ENCODE data around the gene SRPK2.

The SRPK2 gene

DNA sequence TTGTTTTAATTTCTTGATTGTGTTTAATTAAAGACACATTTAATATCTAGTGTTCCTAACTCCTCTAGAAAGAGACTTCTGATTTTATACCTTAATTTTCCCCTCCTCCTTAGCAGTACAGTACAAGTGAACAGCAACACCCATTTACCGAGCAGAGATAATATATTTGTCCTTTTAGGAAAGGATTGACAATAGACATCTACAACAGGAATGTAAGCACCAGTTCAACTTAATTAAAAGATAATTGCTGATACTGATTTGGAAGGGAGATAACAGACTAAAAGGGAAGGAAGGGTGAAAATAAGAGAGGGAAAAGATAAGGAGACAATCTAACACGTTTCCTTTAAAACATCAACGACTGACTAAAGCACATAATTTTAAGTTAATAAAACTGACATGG is 119.3 kb downstream of the SRPK2 start:
- H3K4me3 ChIP-seq (ENCODE audit: low read length in 2 of 2) = peak overlapping the region in 1 of 2 donors; percentile 55
- H3K14ac ChIP-seq (ENCODE audit: low read length) = no peak overlapping the region
- H2BK15ac ChIP-seq (ENCODE audit: low read length) = no peak overlapping the region
- no peak overlapping the region for H3K4me2 ChIP-seq (ENCODE audit: insufficient read depth, low read length, poor library complexity, severe bottlenecking)
- H4K91ac ChIP-seq (ENCODE audit: low read depth, low read length, poor library complexity) = no peak overlapping the region
- H3K18ac ChIP-seq (ENCODE audit: low read length) = no peak overlapping the region
- no peaks in the 10 kb centered on the region for H3K9me3 ChIP-seq (replicated peaks in 1 of 2; ENCODE audit: control insufficient read depth in 2 of 2, insufficient read depth in 1 of 2, low read depth in 1 of 2, low read length in 2 of 2)
- WGBS, 2 donors (ENCODE audit: extremely low coverage in 2 of 2, insufficient read length in 2 of 2, insufficient replicate concordance in 1 of 2) = no CpG with 5 or more reads among the region's 3 CpGs
- H3K23ac ChIP-seq (ENCODE audit: low read depth, low read length, poor library complexity) = no peak overlapping the region
- H2AK5ac ChIP-seq (ENCODE audit: low read depth, low read length) = no peak overlapping the region
- peaks cover 3% of the 10 kb centered on the region for H3K79me1 ChIP-seq (ENCODE audit: low read depth, low read length)
- H2AFZ ChIP-seq (ENCODE audit: low read length) = peak overlapping the region; percentile 83
- H3K9ac ChIP-seq (ENCODE audit: low read depth, low read length, poor library complexity) = no peak overlapping the region
- H3K27me3 ChIP-seq (ENCODE audit: control insufficient read depth in 3 of 3, insufficient read depth in 3 of 3, low read depth in 1 of 3, low read length in 3 of 3) = no peaks in the 10 kb centered on the region
- H3K4me1 ChIP-seq (ENCODE audit: control insufficient read depth in 2 of 2, insufficient read depth in 1 of 2, low read depth in 1 of 2, low read length in 2 of 2) = peaks cover 3 to 13% of the 10 kb centered on the region in 2 donors
- no peak overlapping the region for H3K27ac ChIP-seq (replicated peaks; ENCODE audit: low read length)
- H2BK12ac ChIP-seq (ENCODE audit: low read length) = no peak overlapping the region
- H3K36me3 ChIP-seq (replicated peaks in 1 of 2; ENCODE audit: control insufficient read depth in 2 of 2, insufficient read depth in 2 of 2, low read length in 2 of 2) = no peaks in the 10 kb centered on the region
- H4K8ac ChIP-seq (ENCODE audit: low read depth, low read length) = no peak overlapping the region
- H3K4ac ChIP-seq (ENCODE audit: low read length) = no peak overlapping the region
- DNase-seq (ENCODE audit: low spot score) = no peak
- H2BK120ac ChIP-seq (ENCODE audit: low read depth, low read length) = no peak overlapping the region
- no peak overlapping the region for H2BK5ac ChIP-seq (ENCODE audit: low read length)

DNA sequence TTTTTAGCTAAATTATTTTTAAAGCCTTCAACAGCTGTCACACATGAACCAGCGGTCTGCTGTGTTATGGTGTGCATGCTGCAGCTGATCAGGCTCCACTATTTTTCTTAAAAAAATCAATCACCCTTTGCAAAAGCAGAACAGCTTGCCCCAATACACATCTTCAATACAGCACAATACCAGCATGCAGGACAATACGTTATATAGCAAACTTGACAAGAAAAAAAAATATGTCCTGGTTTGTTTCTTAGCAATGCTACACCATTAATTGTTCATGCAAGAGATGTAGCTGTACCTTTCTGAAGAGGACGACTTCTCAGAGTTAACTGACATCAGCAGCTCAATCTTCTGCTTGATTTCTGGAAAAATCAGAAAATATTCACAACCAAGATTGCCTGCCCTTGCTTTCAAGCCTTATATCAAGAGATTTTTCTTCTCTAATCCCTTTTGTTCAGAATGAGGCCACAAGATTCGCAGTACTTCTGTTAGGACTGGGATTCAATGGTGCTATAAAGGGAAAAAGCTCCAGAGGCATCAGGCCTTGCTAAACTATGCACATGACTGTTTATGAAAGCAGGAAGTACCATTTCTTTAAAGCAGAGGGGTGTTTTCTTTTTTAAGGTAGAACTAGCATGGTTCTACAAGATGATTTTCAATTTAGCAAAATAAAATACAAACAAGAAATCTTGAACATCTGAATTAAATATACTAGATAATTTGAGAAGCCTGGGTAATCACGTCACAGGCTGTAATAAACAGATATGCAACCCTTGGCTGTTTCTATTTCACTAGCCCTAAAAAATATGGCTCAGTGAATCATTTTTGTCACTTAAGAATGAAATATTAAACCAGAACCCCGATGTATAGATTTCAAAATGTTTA is 120.0 kb downstream of the SRPK2 start:
- Histone ChIP-seq H3K79me1 (ENCODE audit: low read depth, low read length) (peaks cover 2% of the 10 kb centered on the region), H3K14ac (ENCODE audit: low read length) (no peak overlapping the region), H3K4me1 (ENCODE audit: control insufficient read depth in 2 of 2, insufficient read depth in 1 of 2, low read depth in 1 of 2, low read length in 2 of 2) (peaks cover 3 to 13% of the 10 kb centered on the region in 2 donors), H2BK5ac (ENCODE audit: low read length) (no peak overlapping the region), H3K23ac (ENCODE audit: low read depth, low read length, poor library complexity) (no peak overlapping the region), H3K9me3 (replicated peaks in 1 of 2; ENCODE audit: control insufficient read depth in 2 of 2, insufficient read depth in 1 of 2, low read depth in 1 of 2, low read length in 2 of 2) (no peaks in the 10 kb centered on the region), H2BK120ac (ENCODE audit: low read depth, low read length) (no peak overlapping the region), H2BK15ac (ENCODE audit: low read length) (no peak overlapping the region), H4K91ac (ENCODE audit: low read depth, low read length, poor library complexity) (no peak overlapping the region), H3K18ac (ENCODE audit: low read length) (no peak overlapping the region), H2AFZ (ENCODE audit: low read length) (peak overlapping the region; percentile 83), H3K4me2 (ENCODE audit: insufficient read depth, low read length, poor library complexity, severe bottlenecking) (no peak overlapping the region), H4K8ac (ENCODE audit: low read depth, low read length) (no peak overlapping the region), H3K4ac (ENCODE audit: low read length) (no peak overlapping the region), H2AK5ac (ENCODE audit: low read depth, low read length) (no peak overlapping the region), H3K27ac (replicated peaks; ENCODE audit: low read length) (peak overlapping the region; percentile 37), H3K36me3 (replicated peaks in 1 of 2; ENCODE audit: control insufficient read depth in 2 of 2, insufficient read depth in 2 of 2, low read length in 2 of 2) (no peaks in the 10 kb centered on the region), H3K27me3 (ENCODE audit: control insufficient read depth in 3 of 3, insufficient read depth in 3 of 3, low read depth in 1 of 3, low read length in 3 of 3) (no peaks in the 10 kb centered on the region), H3K4me3 (ENCODE audit: low read length in 2 of 2) (peak overlapping the region in 1 of 2 donors; percentile 55), H2BK12ac (ENCODE audit: low read length) (no peak overlapping the region), H3K9ac (ENCODE audit: low read depth, low read length, poor library complexity) (no peak overlapping the region)
- no CpG with 5 or more reads among the region's 6 CpGs for WGBS, 2 donors (ENCODE audit: extremely low coverage in 2 of 2, insufficient read length in 2 of 2, insufficient replicate concordance in 1 of 2)
- DNase-seq (ENCODE audit: low spot score) = no peak

DNA sequence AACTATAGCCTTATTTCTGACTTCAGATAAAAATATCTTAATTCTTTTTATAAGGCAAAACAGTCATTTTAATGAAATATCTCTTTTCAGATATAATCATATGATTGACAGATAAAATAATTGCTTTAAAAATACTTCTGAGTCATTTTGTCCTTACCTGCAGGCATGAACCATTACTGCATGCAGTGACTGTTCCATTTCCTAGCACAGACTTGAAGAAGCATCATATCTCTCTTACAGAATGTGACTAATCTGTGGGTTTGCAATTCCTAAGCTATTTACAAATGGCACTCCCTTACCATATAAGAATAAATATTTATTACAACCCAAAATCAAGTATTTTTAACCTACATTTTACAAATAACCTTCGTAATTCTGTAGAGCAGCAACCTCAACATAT is 120.7 kb downstream of the SRPK2 start:
- Histone ChIP-seq H3K18ac (ENCODE audit: low read length) (no peak overlapping the region), H2AK5ac (ENCODE audit: low read depth, low read length) (no peak overlapping the region), H3K79me1 (ENCODE audit: low read depth, low read length) (peaks cover 2% of the 10 kb centered on the region), H2AFZ (ENCODE audit: low read length) (no peak overlapping the region), H3K14ac (ENCODE audit: low read length) (no peak overlapping the region), H3K4me3 (ENCODE audit: low read length in 2 of 2) (peak overlapping the region in 1 of 2 donors; percentile 55), H3K23ac (ENCODE audit: low read depth, low read length, poor library complexity) (no peak overlapping the region), H4K8ac (ENCODE audit: low read depth, low read length) (no peak overlapping the region), H3K27ac (replicated peaks; ENCODE audit: low read length) (no peak overlapping the region), H4K91ac (ENCODE audit: low read depth, low read length, poor library complexity) (no peak overlapping the region), H2BK120ac (ENCODE audit: low read depth, low read length) (no peak overlapping the region), H3K4me1 (ENCODE audit: control insufficient read depth in 2 of 2, insufficient read depth in 1 of 2, low read depth in 1 of 2, low read length in 2 of 2) (peaks cover 3 to 13% of the 10 kb centered on the region in 2 donors), H3K36me3 (replicated peaks in 1 of 2; ENCODE audit: control insufficient read depth in 2 of 2, insufficient read depth in 2 of 2, low read length in 2 of 2) (no peaks in the 10 kb centered on the region), H3K4ac (ENCODE audit: low read length) (no peak overlapping the region), H2BK12ac (ENCODE audit: low read length) (no peak overlapping the region), H3K27me3 (ENCODE audit: control insufficient read depth in 3 of 3, insufficient read depth in 3 of 3, low read depth in 1 of 3, low read length in 3 of 3) (no peaks in the 10 kb centered on the region), H3K4me2 (ENCODE audit: insufficient read depth, low read length, poor library complexity, severe bottlenecking) (no peak overlapping the region), H3K9me3 (replicated peaks in 1 of 2; ENCODE audit: control insufficient read depth in 2 of 2, insufficient read depth in 1 of 2, low read depth in 1 of 2, low read length in 2 of 2) (no peaks in the 10 kb centered on the region), H3K9ac (ENCODE audit: low read depth, low read length, poor library complexity) (no peak overlapping the region), H2BK5ac (ENCODE audit: low read length) (no peak overlapping the region), H2BK15ac (ENCODE audit: low read length) (no peak overlapping the region)
- WGBS, 2 donors (ENCODE audit: extremely low coverage in 2 of 2, insufficient read length in 2 of 2, insufficient replicate concordance in 1 of 2) = 100% methylated on average over 1 of the region's 1 CpG; no CpG with 5 or more reads in 1 of the 2 donors
- DNase-seq (ENCODE audit: low spot score) = no peak

DNA sequence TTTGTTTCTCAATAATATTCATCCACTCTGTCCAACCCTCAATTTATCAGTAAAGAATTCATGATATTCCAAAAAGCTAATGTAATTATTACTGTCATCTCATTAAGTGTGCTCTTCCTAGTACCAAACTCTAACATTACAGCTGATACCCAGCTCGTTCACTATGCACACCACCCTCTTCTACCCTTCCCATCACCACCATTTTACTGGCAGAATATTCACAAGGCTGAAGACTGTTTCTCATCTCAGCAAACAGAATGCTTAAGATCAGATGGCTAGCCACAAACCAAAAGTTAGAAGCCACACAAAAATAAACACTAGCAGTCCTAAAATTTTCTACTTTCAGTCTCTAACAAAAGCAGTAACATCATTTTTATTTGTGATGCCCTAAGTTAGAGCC is 121.5 kb downstream of the SRPK2 start:
- Histone ChIP-seq H3K27me3 (ENCODE audit: control insufficient read depth in 3 of 3, insufficient read depth in 3 of 3, low read depth in 1 of 3, low read length in 3 of 3) (no peaks in the 10 kb centered on the region), H3K14ac (ENCODE audit: low read length) (no peak overlapping the region), H3K4ac (ENCODE audit: low read length) (no peak overlapping the region), H4K91ac (ENCODE audit: low read depth, low read length, poor library complexity) (no peak overlapping the region), H3K36me3 (replicated peaks in 1 of 2; ENCODE audit: control insufficient read depth in 2 of 2, insufficient read depth in 2 of 2, low read length in 2 of 2) (no peaks in the 10 kb centered on the region), H3K9me3 (replicated peaks in 1 of 2; ENCODE audit: control insufficient read depth in 2 of 2, insufficient read depth in 1 of 2, low read depth in 1 of 2, low read length in 2 of 2) (no peaks in the 10 kb centered on the region), H3K4me1 (ENCODE audit: control insufficient read depth in 2 of 2, insufficient read depth in 1 of 2, low read depth in 1 of 2, low read length in 2 of 2) (peaks cover 3 to 13% of the 10 kb centered on the region in 2 donors), H3K79me1 (ENCODE audit: low read depth, low read length) (peaks cover 2% of the 10 kb centered on the region), H2BK120ac (ENCODE audit: low read depth, low read length) (no peak overlapping the region), H2AFZ (ENCODE audit: low read length) (no peak overlapping the region), H2BK5ac (ENCODE audit: low read length) (no peak overlapping the region), H3K27ac (replicated peaks; ENCODE audit: low read length) (no peak overlapping the region), H2BK15ac (ENCODE audit: low read length) (no peak overlapping the region), H2AK5ac (ENCODE audit: low read depth, low read length) (no peak overlapping the region), H2BK12ac (ENCODE audit: low read length) (no peak overlapping the region), H3K9ac (ENCODE audit: low read depth, low read length, poor library complexity) (no peak overlapping the region), H3K18ac (ENCODE audit: low read length) (no peak overlapping the region), H3K4me3 (ENCODE audit: low read length in 2 of 2) (no peak overlapping the region), H4K8ac (ENCODE audit: low read depth, low read length) (no peak overlapping the region), H3K23ac (ENCODE audit: low read depth, low read length, poor library complexity) (no peak overlapping the region), H3K4me2 (ENCODE audit: insufficient read depth, low read length, poor library complexity, severe bottlenecking) (no peak overlapping the region)
- no CpG with 5 or more reads among the region's 1 CpG for WGBS, 2 donors (ENCODE audit: extremely low coverage in 2 of 2, insufficient read length in 2 of 2, insufficient replicate concordance in 1 of 2)
- no peak for DNase-seq (ENCODE audit: low spot score)

Data from neuronal stem cell (in vitro differentiated cells).